OCI-LY3 (cell line): ENCODE results near the gene ANAPC4.
A peak's percentile ranks its signal among the peaks of the same experiment; 100 is the strongest.

Source experiments
- H2AFZ ChIP-seq: fragments of 200-600, 300-600 bp; shearing (Covaris generic); 2 replicates; pipeline ENCODE4 v1.6.0; 2014; ENCODE audit warnings: antibody characterized with exemption, low read depth, low read length
- H3K27ac ChIP-seq: fragments of 200-600, 300-600 bp; sonication (generic); 2 replicates; pipeline ENCODE4 v1.5.1; 2014; ENCODE audit warnings: mild to moderate bottlenecking, low read length, moderate library complexity, mixed read lengths
- H3K27me3 ChIP-seq: fragments of 200-600, 300-600 bp; sonication (generic); 2 replicates; pipeline ENCODE4 v1.6.1; 2014; ENCODE audit warnings: low read depth, low read length, mixed read lengths
- H3K36me3 ChIP-seq: fragments of 200-600, 300-600 bp; sonication (generic); replicated peaks from 2 replicates; pipeline ENCODE3; 2014; ENCODE audit warnings: low read depth, low read length, mixed read lengths
- H3K4me1 ChIP-seq: fragments of 300-600, 200-600 bp; sonication (generic); 2 replicates; pipeline ENCODE4 v1.6.1; 2014; ENCODE audit warnings: low read length, mixed read lengths
- H3K4me2 ChIP-seq: fragments of 200-600, 300-600 bp; sonication (generic); 2 replicates; pipeline ENCODE4 v1.6.1; 2014; ENCODE audit warnings: low read length, mixed read lengths
- H3K4me3 ChIP-seq: fragments of 300-600, 200-600 bp; sonication (generic); 2 replicates; pipeline ENCODE4 v1.5.1; 2014; ENCODE audit warnings: antibody characterized with exemption, mild to moderate bottlenecking, low read length, moderate library complexity
- H3K79me2 ChIP-seq: fragments of 300-600, 200-600 bp; shearing (Covaris generic); 2 replicates; pipeline ENCODE4 v1.6.1; 2014; ENCODE audit warnings: mild to moderate bottlenecking, low read length, mixed read lengths
- H3K9ac ChIP-seq: fragments of 300-600, 200-600 bp; shearing (Covaris generic); 2 replicates; pipeline ENCODE4 v1.6.0; 2014; ENCODE audit warnings: mild to moderate bottlenecking, low read length, moderate library complexity
- H3K9me3 ChIP-seq: fragments of 200-600, 300-600 bp; shearing (Covaris generic); 2 replicates; pipeline ENCODE4 v1.6.1; 2014; ENCODE audit warnings: low read length, mixed read lengths; ENCODE audit not compliant: insufficient read depth
- H4K20me1 ChIP-seq: fragments of 200-600, 300-600 bp; sonication (generic); 2 replicates; pipeline ENCODE4 v1.6.1; 2016; ENCODE audit warnings: low read length, mixed read lengths; ENCODE audit not compliant: insufficient read depth
- EZH2phosphoT487 ChIP-seq: fragments of 200-600 bp; shearing (Covaris generic); IDR thresholded peaks from 2 replicates; pipeline ENCODE4 v1.6.1; 2018; ENCODE audit warnings: antibody characterized with exemption, mixed run types, low read depth
- TF ChIP-seq, protein P1 (sequence below): fragments of 200-600, 300-600 bp; sonication (generic); IDR thresholded peaks from 2 replicates; pipeline ENCODE4 v1.5.1; 2014; ENCODE audit warnings: antibody characterized with exemption, low read length, low read depth

The ANAPC4 gene

DNA sequence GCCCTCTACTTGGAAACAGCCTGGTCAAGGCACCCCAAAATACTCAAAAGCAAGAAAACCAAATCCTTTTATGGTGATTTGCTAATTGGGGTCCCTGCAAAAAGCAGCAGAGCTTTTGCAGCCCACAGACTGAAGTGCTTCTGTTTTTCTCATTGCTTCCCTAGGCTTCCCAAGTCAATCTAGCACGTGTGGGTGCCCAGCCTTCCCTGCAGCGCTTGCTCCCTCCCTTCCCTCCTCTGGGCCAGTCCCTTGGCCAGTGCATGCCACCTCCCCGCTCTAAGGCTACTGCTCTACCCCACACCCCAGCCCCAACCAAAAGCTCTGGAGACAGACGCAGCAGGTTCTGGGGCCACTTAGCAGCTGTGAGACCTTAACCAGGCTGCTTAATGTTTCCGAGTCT lies 53.6 kb downstream of the ANAPC4 start:
- Histone ChIP-seq H3K9me3 (no peaks in the 10 kb centered on the region), H4K20me1 (no peaks in the 10 kb centered on the region), H3K4me3 (no peak overlapping the region), H3K4me1 (no peaks in the 10 kb centered on the region), H3K27me3 (no peaks in the 10 kb centered on the region), H2AFZ (no peak overlapping the region), H3K79me2 (no peaks in the 10 kb centered on the region), H3K27ac (no peak overlapping the region), H3K36me3 (no peaks in the 10 kb centered on the region), H3K4me2 (no peak overlapping the region), H3K9ac (no peak overlapping the region)
- TF ChIP-seq, protein P1, sequence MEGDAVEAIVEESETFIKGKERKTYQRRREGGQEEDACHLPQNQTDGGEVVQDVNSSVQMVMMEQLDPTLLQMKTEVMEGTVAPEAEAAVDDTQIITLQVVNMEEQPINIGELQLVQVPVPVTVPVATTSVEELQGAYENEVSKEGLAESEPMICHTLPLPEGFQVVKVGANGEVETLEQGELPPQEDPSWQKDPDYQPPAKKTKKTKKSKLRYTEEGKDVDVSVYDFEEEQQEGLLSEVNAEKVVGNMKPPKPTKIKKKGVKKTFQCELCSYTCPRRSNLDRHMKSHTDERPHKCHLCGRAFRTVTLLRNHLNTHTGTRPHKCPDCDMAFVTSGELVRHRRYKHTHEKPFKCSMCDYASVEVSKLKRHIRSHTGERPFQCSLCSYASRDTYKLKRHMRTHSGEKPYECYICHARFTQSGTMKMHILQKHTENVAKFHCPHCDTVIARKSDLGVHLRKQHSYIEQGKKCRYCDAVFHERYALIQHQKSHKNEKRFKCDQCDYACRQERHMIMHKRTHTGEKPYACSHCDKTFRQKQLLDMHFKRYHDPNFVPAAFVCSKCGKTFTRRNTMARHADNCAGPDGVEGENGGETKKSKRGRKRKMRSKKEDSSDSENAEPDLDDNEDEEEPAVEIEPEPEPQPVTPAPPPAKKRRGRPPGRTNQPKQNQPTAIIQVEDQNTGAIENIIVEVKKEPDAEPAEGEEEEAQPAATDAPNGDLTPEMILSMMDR = no peak
- TF ChIP-seq EZH2phosphoT487 = no peak

DNA sequence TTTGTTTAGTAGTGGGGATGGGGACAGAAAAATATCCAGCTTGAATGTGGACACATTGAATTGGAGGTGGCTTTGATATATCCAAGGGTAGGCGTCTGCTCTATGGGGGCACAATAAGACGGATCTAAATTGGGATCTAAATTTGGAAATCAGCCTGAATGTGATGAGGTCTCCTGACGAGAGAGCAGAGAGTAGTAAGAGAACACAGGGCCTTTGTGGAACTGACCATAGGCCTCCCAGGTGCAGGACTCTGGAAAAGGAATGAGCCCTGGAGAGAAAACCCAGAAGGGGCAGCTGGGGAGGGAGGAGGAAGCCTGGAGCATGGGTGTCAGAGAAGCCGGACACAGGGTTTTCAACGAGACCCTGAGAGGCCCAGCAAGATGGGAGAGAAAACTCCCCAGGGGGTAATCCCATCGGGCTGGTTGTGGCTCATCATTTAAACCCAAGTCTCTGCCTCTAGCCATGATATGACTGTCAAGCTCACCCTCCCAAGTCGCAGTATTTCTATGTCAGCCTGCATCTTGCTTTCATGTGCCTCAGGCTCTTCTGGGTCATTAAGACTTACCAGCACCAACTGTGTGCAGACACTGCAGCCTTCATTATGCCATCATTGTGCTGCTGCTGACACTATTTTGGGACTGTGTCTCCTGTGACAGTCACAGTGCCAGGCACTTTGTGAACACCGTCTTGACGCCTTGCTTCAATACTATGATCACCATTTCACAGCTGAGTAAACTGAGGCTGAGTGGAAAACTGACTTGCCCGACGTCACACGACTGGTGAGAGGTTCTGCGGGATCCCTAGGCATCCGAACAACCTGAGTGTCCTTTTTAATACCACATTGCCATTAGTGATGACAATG lies 57.1 kb downstream of the ANAPC4 start:
- Histone ChIP-seq H3K9ac (no peak overlapping the region), H2AFZ (no peak overlapping the region), H3K9me3 (no peaks in the 10 kb centered on the region), H3K27ac (no peak overlapping the region), H3K4me1 (no peaks in the 10 kb centered on the region), H3K27me3 (no peaks in the 10 kb centered on the region), H3K36me3 (no peaks in the 10 kb centered on the region), H3K4me3 (no peak overlapping the region), H3K79me2 (no peaks in the 10 kb centered on the region), H3K4me2 (no peak overlapping the region), H4K20me1 (no peaks in the 10 kb centered on the region)
- TF ChIP-seq, protein P1 = no peak
- TF ChIP-seq EZH2phosphoT487 = no peak

DNA sequence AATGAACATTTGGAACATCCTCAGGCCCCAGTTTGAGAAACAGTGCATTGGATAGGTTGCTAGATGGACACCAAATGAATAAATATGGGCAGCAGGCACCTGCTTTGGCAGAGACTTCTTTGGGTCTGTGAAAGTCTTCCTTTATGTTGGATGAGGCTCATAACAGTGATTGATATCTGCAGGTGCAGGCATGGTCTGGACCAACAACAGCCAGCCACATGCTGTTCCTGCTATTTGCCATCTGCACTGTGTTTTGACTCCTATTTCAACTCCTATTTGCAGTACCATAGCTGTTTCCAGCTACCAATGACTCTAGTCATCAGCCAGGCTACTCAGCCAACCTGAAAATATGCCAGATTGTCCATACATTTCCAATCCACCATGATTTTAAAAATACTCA lies 60.9 kb downstream of the ANAPC4 start:
- no peaks in the 10 kb centered on the region for H3K36me3 ChIP-seq
- H3K27me3 ChIP-seq = no peaks in the 10 kb centered on the region
- no peaks in the 10 kb centered on the region for H3K4me1 ChIP-seq
- no peaks in the 10 kb centered on the region for H4K20me1 ChIP-seq
- H3K9me3 ChIP-seq = no peaks in the 10 kb centered on the region
- H3K9ac ChIP-seq = no peak overlapping the region
- no peak for TF ChIP-seq EZH2phosphoT487
- TF ChIP-seq, protein P1 = no peak
- H3K27ac ChIP-seq = no peak overlapping the region
- H2AFZ ChIP-seq = no peak overlapping the region
- no peak overlapping the region for H3K4me3 ChIP-seq
- H3K79me2 ChIP-seq = no peaks in the 10 kb centered on the region
- no peak overlapping the region for H3K4me2 ChIP-seq

DNA sequence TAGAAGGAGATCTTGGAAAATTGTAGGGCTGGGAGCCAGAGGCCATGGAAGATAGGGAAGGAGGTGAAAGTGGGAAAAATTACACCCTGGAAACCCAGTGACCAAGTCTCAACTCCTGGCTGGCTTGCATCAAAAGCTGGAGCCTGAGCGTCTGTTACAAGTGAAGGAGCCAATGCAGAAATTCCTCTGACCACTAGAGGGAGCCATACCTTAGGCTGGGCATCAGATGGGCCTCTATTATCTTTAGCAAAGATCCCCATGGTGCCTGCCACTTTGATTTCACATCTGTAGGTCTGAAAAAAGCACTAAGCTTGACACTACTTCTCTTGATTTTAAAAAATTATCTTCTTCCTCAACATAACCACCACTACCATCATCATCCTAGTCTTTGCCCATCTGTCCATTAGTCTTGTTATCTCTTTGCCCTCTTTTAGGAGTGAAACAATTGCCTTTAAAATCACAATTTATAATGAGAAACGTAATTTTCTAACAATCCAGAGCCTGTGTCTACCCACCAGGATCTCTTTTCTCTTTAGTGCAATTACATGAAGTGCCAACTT lies 62.9 kb downstream of the ANAPC4 start:
- Histone ChIP-seq H3K4me3 (no peak overlapping the region), H3K36me3 (no peaks in the 10 kb centered on the region), H2AFZ (no peak overlapping the region), H3K4me1 (no peaks in the 10 kb centered on the region), H3K27ac (no peak overlapping the region), H3K9ac (no peak overlapping the region), H3K9me3 (no peaks in the 10 kb centered on the region), H3K4me2 (no peak overlapping the region), H4K20me1 (no peaks in the 10 kb centered on the region), H3K79me2 (no peaks in the 10 kb centered on the region), H3K27me3 (no peaks in the 10 kb centered on the region)
- TF ChIP-seq EZH2phosphoT487 = no peak
- TF ChIP-seq, protein P1 = peak; percentile 90
